Mesothelial cell of epicardium (in vitro differentiated cells): ENCODE results near the gene FOXD2. TPM values are rescaled to one million over a fixed set of nuclear protein-coding genes. Genes with fewer than 3 reads are reported as not detected.
A peak's percentile ranks its signal among the peaks of the same experiment; 100 is the strongest.

Source experiments
- DNase-seq, 2 experiments: peaks; one replicate each; pipeline ENCODE4 v3.0.0; 2021; ENCODE audit warnings: low spot score in 2 of 2; ENCODE audit not compliant: unreplicated experiment in 2 of 2
- H3K27ac Mint-ChIP-seq: 2 replicates; pipeline ENCODE4 v1.8.0; 2021; ENCODE audit warnings: mixed read lengths
- H3K27me3 Mint-ChIP-seq: 2 replicates; pipeline ENCODE4 v1.8.0; 2021; ENCODE audit warnings: low read depth, mixed read lengths
- H3K36me3 Mint-ChIP-seq: 2 replicates; pipeline ENCODE4 v1.8.0; 2021; ENCODE audit warnings: mixed read lengths
- H3K4me1 Mint-ChIP-seq: 2 replicates; pipeline ENCODE4 v1.8.0; 2021; ENCODE audit warnings: mixed read lengths
- H3K4me3 Mint-ChIP-seq: 2 replicates; pipeline ENCODE4 v1.8.0; 2021; ENCODE audit warnings: mild to moderate bottlenecking, moderate library complexity, mixed read lengths
- H3K9me3 Mint-ChIP-seq: 2 replicates; pipeline ENCODE4 v1.8.0; 2021; ENCODE audit warnings: mixed read lengths
- total RNA-seq: library from RNA; stranded (reverse); gene quantifications from 3 replicates; pipeline ENCODE4 v1.2.1, GENCODE V29; 2021
- TF ChIP-seq, protein P1 (sequence below): fragments of 200-600 bp; sonication (generic); IDR thresholded peaks from one replicate; pipeline ENCODE4 v1.5.0; 2021; ENCODE audit warnings: antibody characterized with exemption; ENCODE audit not compliant: unreplicated experiment

Gene FOXD2
- total RNA-seq, 1 donor from 2014 or later, result 0.98 TPM

DNA sequence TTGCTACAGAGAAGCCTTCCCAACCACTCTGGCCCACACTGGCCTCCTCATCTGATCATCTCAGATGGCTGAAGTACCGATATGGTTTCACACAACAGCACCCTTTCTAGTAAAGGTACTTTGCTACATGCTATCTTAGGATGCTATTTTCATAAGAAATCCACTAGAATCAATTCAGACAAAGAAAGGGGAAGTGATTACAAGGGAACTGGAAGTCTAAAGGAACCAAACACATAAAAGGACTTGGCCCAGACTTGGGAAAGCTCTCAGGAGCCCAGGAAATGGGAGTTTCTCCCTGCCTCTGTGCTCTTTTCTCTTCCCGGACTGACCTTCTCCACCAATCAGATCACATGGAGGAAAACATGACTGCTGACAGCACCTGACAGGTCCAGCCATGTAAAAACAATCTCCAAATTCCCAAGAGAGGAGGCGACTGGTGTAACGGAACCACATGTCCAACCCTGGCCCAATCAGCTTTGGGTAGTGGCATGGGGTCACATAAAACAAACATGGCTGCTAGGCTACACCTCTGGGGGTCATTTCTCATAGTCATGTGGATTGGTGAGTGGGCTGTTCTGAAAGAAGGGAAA is 34.4 kb upstream of the FOXD2 start:
- Mint-ChIP-seq H3K27me3 (peaks cover 45% of the 10 kb centered on the region), H3K9me3 (no peaks in the 10 kb centered on the region), H3K4me1 (peaks cover 16% of the 10 kb centered on the region), H3K4me3 (no peak overlapping the region), H3K36me3 (no peaks in the 10 kb centered on the region), H3K27ac (no peak overlapping the region)
- TF ChIP-seq, protein P1, sequence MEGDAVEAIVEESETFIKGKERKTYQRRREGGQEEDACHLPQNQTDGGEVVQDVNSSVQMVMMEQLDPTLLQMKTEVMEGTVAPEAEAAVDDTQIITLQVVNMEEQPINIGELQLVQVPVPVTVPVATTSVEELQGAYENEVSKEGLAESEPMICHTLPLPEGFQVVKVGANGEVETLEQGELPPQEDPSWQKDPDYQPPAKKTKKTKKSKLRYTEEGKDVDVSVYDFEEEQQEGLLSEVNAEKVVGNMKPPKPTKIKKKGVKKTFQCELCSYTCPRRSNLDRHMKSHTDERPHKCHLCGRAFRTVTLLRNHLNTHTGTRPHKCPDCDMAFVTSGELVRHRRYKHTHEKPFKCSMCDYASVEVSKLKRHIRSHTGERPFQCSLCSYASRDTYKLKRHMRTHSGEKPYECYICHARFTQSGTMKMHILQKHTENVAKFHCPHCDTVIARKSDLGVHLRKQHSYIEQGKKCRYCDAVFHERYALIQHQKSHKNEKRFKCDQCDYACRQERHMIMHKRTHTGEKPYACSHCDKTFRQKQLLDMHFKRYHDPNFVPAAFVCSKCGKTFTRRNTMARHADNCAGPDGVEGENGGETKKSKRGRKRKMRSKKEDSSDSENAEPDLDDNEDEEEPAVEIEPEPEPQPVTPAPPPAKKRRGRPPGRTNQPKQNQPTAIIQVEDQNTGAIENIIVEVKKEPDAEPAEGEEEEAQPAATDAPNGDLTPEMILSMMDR, result no peak
- no peak for DNase-seq

DNA sequence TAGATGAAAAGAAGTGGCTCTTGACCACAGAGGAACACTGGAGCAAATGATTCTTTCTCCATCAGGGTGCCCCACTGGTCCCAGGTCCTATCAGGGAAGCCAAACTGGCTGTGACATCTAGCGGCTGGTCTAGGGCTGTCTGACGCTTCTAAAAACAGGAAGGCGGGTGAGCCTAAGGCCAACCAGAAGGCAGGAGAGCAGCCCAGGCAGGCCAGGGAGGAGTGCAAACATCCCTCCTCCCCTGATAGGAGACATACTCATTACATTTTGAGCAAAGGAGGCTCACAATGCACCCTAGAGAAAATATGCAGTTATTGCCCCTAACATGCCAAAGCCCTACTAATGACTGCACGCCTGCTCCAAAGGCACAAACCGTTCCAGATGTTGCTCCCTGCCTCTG is 32.1 kb upstream of the FOXD2 start:
- no peaks in the 10 kb centered on the region for H3K36me3 Mint-ChIP-seq
- peaks cover 37% of the 10 kb centered on the region for H3K4me1 Mint-ChIP-seq
- TF ChIP-seq, protein P1, result no peak
- H3K27ac Mint-ChIP-seq, result no peak overlapping the region
- H3K27me3 Mint-ChIP-seq, result peaks cover 34% of the 10 kb centered on the region
- H3K9me3 Mint-ChIP-seq, result no peaks in the 10 kb centered on the region
- no peak overlapping the region for H3K4me3 Mint-ChIP-seq
- no peak for DNase-seq

DNA sequence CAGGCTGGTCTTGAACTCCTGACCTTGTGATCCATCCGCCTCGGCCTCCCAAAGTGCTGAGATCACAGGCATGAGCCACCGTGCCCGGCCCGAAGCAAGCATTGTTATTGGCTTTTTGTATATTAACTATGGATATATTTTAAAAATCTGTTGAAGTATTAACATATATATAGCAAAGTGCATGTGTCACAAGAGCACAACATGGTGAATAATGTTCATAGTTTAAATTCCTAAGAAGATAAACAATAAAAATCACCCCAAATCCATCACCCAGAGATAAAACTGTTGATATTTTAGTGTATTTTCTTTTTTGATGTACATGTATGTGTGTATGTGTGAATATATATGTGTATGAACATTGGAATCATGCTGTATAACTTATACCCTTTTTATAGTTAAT is 30.9 kb upstream of the FOXD2 start:
- DNase-seq, result no peak
- Mint-ChIP-seq H3K36me3 (no peaks in the 10 kb centered on the region), H3K4me3 (no peak overlapping the region), H3K27me3 (peaks cover 29% of the 10 kb centered on the region), H3K4me1 (peaks cover 39% of the 10 kb centered on the region), H3K27ac (no peak overlapping the region), H3K9me3 (no peaks in the 10 kb centered on the region)
- TF ChIP-seq, protein P1, result no peak

DNA sequence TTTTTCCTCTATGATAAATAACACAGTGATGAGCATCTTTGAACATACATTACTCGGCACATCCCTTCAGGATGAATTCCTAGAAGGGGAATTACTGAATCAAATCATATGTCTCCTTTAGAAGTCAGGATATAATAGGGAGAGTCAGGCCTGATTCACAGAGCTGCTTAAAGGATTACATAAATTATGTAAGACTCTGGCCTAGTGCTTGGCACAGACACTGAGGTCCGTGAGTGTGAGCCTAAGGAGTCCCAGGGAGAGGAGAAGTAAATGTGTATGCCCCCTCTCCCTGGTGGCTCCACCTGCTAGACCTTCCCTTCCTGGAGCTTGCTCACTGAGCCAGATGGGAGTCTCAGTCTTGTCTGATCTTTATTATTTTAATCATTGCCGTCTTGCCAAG is 30.4 kb upstream of the FOXD2 start:
- no peak for DNase-seq
- TF ChIP-seq, protein P1, result no peak
- Mint-ChIP-seq H3K4me1 (peaks cover 39% of the 10 kb centered on the region), H3K4me3 (no peak overlapping the region), H3K27me3 (peaks cover 23% of the 10 kb centered on the region), H3K9me3 (no peaks in the 10 kb centered on the region), H3K36me3 (no peaks in the 10 kb centered on the region), H3K27ac (no peak overlapping the region)

DNA sequence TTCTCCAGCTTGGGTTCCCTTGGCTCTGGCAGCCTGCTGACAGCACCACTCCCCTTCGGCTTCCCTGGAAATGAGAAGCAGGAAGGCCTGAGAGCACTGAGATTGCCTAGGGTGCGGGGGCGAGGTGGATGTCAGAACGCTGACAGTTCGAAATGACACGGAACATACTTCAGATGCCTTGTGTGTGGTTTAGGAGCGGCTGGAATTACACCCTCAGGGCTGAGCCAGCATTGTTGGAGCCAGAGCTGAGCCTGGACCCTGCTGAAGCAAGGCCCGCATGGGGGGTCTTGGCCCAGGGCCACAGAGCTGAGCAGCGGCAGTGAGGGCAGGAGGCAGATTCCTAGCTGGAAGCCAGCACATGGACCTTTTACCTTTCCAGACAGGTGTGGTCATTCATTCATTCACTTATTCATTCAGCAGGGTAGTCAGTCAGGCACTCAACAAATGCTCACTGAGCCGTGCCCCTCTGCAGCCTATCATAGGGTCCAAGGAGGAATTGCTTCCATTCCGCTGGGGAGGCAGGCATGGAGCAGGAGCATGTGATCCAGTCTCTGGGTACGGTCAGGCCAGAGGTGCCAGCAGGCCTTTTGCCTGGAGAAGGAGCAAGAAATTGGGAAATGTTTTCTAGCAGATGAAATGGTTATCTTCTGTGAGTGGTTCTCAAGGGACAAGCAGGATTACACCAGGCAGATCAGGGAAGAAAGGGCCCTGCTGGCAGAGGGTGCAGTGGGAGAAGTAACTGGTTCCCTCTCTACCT is 28.4 kb upstream of the FOXD2 start:
- peak overlapping the region; percentile 70 for H3K27ac Mint-ChIP-seq
- H3K36me3 Mint-ChIP-seq, result no peaks in the 10 kb centered on the region
- DNase-seq, result peak; percentile 48 to 79
- H3K4me1 Mint-ChIP-seq, result peaks cover 39% of the 10 kb centered on the region
- H3K4me3 Mint-ChIP-seq, result no peak overlapping the region
- H3K27me3 Mint-ChIP-seq, result peaks cover 27% of the 10 kb centered on the region
- H3K9me3 Mint-ChIP-seq, result no peaks in the 10 kb centered on the region
- TF ChIP-seq, protein P1, result no peak
